H1 (cell line): ENCODE measurements around the gene TEX264. TPM values are rescaled to one million over a fixed set of nuclear protein-coding genes. Genes with fewer than 3 reads are reported as not detected.

Source experiments
- CHD1 ChIP-seq: IDR thresholded peaks from 2 replicates; pipeline ENCODE4 v1.6.1; 2012; ENCODE audit warnings: low read depth, low read length, improper control_type of control experiment
- CHD7 ChIP-seq: fragments of 300-600 bp; sonication (generic); IDR thresholded peaks from 2 replicates; pipeline ENCODE4 v1.7.1; 2012; ENCODE audit warnings: low read length, moderate library complexity, mild to moderate bottlenecking, inconsistent platforms; ENCODE audit not compliant: insufficient replicate concordance
- EZH2 ChIP-seq: fragments of 200-600 bp; sonication (generic); IDR thresholded peaks from 2 replicates; pipeline ENCODE4 v1.7.1; 2012; ENCODE audit warnings: low read depth, mild to moderate bottlenecking, moderate library complexity, low read length, inconsistent platforms; ENCODE audit not compliant: severe bottlenecking
- KDM5A ChIP-seq: fragments of 200-600 bp; IDR thresholded peaks from 2 replicates; pipeline ENCODE4 v1.7.1; 2012; ENCODE audit warnings: mild to moderate bottlenecking, low read length, inconsistent platforms, mixed read lengths
- RFX5 ChIP-seq: IDR thresholded peaks from 2 replicates; pipeline ENCODE4 v1.6.1; 2011; ENCODE audit warnings: low read depth, low read length, improper control_type of control experiment, borderline replicate concordance
- RXRA ChIP-seq: IDR thresholded peaks from 2 replicates; pipeline ENCODE4 v1.6.1; 2011; ENCODE audit warnings: low read depth, mild to moderate bottlenecking, low read length, moderate library complexity; ENCODE audit not compliant: insufficient read depth
- SRF ChIP-seq: IDR thresholded peaks from 2 replicates; pipeline ENCODE4 v1.6.1; 2011; ENCODE audit warnings: mild to moderate bottlenecking, low read depth, low read length, moderate library complexity
- TEAD4 ChIP-seq: IDR thresholded peaks from 2 replicates; pipeline ENCODE4 v1.6.1; 2012; ENCODE audit warnings: low read depth, low read length, inconsistent platforms, mixed read lengths
- polyA plus RNA-seq, 7 experiments: library from polyadenylated mRNA; depleted of rRNA in 3 of 7; stranded (reverse) in 5 of 7; unstranded in 2 of 7; fragments of >200 nt in 5 of 7; fragments of 200-250 nt in 2 of 7; gene quantifications; 1 replicate in 5 of 7; 2 replicates in 1 of 7; 4 replicates in 1 of 7; pipeline versions ENCODE4 v1.2.1 to v1.2.3, GENCODE V29; 2011 to 2013; ENCODE audit warnings: missing spikeins in 2 of 7, mixed read lengths in 2 of 7
- total RNA-seq: library from RNA; stranded (reverse); fragmentation: NEBNext Ultra II Directional; extraction: Animal tissue kit (Norgen Biotek cat#: 25700); gene quantifications from 2 replicates; pipeline ENCODE4 v1.2.1, GENCODE V29; 2021
- TF ChIP-seq, protein P1 (sequence below), 3 experiments: IDR thresholded peaks; 1 replicate in 2 of 3; 2 replicates in 1 of 3; pipeline versions ENCODE4 v1.5.1 to v1.6.1; 2011; ENCODE audit warnings: low read length in 3 of 3, mild to moderate bottlenecking in 3 of 3, inconsistent platforms in 2 of 3, low read depth in 1 of 3, moderate library complexity in 1 of 3; ENCODE audit not compliant: insufficient read depth in 1 of 3; ENCODE audit errors: control extremely low read depth in 1 of 3

The TEX264 gene
- total and polyA plus RNA-seq, 2 of the 8 experiments (the other 6 are each of a cell fraction or from before 2014, with no cell fraction given): 11.2 to 35.6 TPM

GRCh38 chr3:51716805-51717204, 45.8 kb downstream of the TEX264 start (continued):
- no peak for TF ChIP-seq CHD7
- no peak for TF ChIP-seq TEAD4
- TF ChIP-seq SRF: no peak
- TF ChIP-seq, protein P1, sequence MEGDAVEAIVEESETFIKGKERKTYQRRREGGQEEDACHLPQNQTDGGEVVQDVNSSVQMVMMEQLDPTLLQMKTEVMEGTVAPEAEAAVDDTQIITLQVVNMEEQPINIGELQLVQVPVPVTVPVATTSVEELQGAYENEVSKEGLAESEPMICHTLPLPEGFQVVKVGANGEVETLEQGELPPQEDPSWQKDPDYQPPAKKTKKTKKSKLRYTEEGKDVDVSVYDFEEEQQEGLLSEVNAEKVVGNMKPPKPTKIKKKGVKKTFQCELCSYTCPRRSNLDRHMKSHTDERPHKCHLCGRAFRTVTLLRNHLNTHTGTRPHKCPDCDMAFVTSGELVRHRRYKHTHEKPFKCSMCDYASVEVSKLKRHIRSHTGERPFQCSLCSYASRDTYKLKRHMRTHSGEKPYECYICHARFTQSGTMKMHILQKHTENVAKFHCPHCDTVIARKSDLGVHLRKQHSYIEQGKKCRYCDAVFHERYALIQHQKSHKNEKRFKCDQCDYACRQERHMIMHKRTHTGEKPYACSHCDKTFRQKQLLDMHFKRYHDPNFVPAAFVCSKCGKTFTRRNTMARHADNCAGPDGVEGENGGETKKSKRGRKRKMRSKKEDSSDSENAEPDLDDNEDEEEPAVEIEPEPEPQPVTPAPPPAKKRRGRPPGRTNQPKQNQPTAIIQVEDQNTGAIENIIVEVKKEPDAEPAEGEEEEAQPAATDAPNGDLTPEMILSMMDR (IDR thresholded peaks at IDR 0.05; ENCODE audit: control extremely low read depth in 1 of 3, insufficient read depth in 1 of 3, low read depth in 1 of 3, low read length in 3 of 3): no peak
- TF ChIP-seq RXRA: no peak
- no peak for TF ChIP-seq EZH2
- TF ChIP-seq RFX5: no peak
- TF ChIP-seq CHD1: no peak
- TF ChIP-seq KDM5A: no peak
